ENCODE measurements around the gene UGT1A8. TPM values are rescaled to one million over a fixed set of nuclear protein-coding genes. Genes with fewer than 3 reads are reported as not detected.

UGT1A8 gene
- total and polyA plus RNA-seq, 2 of the 4 experiments (the other 2 are of a cell fraction) = not detected

DNA sequence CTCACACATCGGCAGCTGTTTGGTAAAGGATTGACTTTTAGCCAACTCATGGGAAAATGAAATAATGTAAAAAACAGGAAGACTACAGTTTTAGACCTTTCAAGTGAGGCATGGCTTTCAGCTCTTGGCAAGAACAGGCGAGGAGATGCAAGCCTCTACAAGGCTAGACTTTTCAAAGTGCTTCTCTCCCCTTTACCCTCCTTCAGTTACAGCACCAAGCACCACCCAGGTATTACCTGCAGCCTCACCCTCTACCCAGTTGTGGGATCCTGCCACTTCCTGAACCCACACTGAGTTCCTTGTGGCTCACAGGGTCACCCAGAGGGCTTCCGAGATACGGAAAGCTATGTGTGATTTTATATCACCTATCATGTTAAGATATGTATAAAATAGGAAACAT lies 33.5 kb downstream of the UGT1A8 start:
- H3K27ac ChIP-seq (ENCODE audit: insufficient read depth, low read length) = no peak overlapping the region
- POLR2A ChIA-PET (ENCODE audit: unreplicated experiment) = no interaction called here
- no peak overlapping the region for H2AFZ ChIP-seq (replicated peaks; ENCODE audit: low read length, poor library complexity)
- H3K23ac ChIP-seq (ENCODE audit: low read depth, low read length) = no peak overlapping the region
- no peak overlapping the region for H2AK5ac ChIP-seq (ENCODE audit: low read depth, low read length)
- H3K4ac ChIP-seq (ENCODE audit: low read depth, low read length) = no peak overlapping the region
- no peak overlapping the region for H4K91ac ChIP-seq (ENCODE audit: insufficient read depth, low read depth, low read length)
- H2BK20ac ChIP-seq (ENCODE audit: low read depth, low read length) = no peak overlapping the region
- no peak overlapping the region for H2BK5ac ChIP-seq (ENCODE audit: low read depth, low read length, poor library complexity, severe bottlenecking)
- no peaks in the 10 kb centered on the region for H3K79me1 ChIP-seq (ENCODE audit: low read depth in 1 of 2, low read length in 2 of 2)
- H3K36me3 ChIP-seq (ENCODE audit: control insufficient read depth, insufficient read depth, low read length) = no peaks in the 10 kb centered on the region
- H3K4me1 ChIP-seq (ENCODE audit: control insufficient read depth, insufficient read depth, low read length) = no peaks in the 10 kb centered on the region
- DNase-seq = no peak
- no peaks in the 10 kb centered on the region for H4K20me1 ChIP-seq (ENCODE audit: insufficient read depth, low read length)
- no peak for TF ChIP-seq MXI1 (IDR thresholded peaks at IDR 0.05; ENCODE audit: borderline replicate concordance, low read depth, low read length)
- TF ChIP-seq, protein P1, sequence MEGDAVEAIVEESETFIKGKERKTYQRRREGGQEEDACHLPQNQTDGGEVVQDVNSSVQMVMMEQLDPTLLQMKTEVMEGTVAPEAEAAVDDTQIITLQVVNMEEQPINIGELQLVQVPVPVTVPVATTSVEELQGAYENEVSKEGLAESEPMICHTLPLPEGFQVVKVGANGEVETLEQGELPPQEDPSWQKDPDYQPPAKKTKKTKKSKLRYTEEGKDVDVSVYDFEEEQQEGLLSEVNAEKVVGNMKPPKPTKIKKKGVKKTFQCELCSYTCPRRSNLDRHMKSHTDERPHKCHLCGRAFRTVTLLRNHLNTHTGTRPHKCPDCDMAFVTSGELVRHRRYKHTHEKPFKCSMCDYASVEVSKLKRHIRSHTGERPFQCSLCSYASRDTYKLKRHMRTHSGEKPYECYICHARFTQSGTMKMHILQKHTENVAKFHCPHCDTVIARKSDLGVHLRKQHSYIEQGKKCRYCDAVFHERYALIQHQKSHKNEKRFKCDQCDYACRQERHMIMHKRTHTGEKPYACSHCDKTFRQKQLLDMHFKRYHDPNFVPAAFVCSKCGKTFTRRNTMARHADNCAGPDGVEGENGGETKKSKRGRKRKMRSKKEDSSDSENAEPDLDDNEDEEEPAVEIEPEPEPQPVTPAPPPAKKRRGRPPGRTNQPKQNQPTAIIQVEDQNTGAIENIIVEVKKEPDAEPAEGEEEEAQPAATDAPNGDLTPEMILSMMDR (conservative IDR thresholded peaks at IDR 0.05; ENCODE audit: low read depth, low read length) = no peak
- TF ChIP-seq, protein P2, sequence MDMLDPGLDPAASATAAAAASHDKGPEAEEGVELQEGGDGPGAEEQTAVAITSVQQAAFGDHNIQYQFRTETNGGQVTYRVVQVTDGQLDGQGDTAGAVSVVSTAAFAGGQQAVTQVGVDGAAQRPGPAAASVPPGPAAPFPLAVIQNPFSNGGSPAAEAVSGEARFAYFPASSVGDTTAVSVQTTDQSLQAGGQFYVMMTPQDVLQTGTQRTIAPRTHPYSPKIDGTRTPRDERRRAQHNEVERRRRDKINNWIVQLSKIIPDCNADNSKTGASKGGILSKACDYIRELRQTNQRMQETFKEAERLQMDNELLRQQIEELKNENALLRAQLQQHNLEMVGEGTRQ (IDR thresholded peaks at IDR 0.05; ENCODE audit: low read depth, low read length) = no peak
- no peak for TF ChIP-seq FOS (IDR thresholded peaks at IDR 0.05; ENCODE audit: low read depth, low read length)
- TF ChIP-seq MAFK (IDR thresholded peaks at IDR 0.05; ENCODE audit: low read depth, low read length) = no peak
- TF ChIP-seq CHD1 (IDR thresholded peaks at IDR 0.05; ENCODE audit: low read depth, low read length) = no peak
- no peak for TF ChIP-seq RCOR1 (IDR thresholded peaks at IDR 0.05; ENCODE audit: insufficient replicate concordance, low read length)
- H3K18ac ChIP-seq (ENCODE audit: low read depth, low read length) = no peak overlapping the region
- peaks cover 1% of the 10 kb centered on the region; the same call in 1 of the 2 replicates for H3K9me3 ChIP-seq (ENCODE audit: control insufficient read depth, insufficient read depth, low read length)
- H2BK120ac ChIP-seq (ENCODE audit: low read depth, low read length) = no peak overlapping the region
- H3K14ac ChIP-seq (replicated peaks; ENCODE audit: low read depth, low read length) = no peak overlapping the region
- no peak overlapping the region for H3K4me2 ChIP-seq (ENCODE audit: low read depth, low read length)
- in situ Hi-C loops (cut with MboI; ENCODE audit: low sequenced_read_pairs) (no loop called here), intact Hi-C loops (cut with micrococcal nuclease) (no loop called here), dilution Hi-C loops (cut with HindIII; ENCODE audit: low sequenced_read_pairs, unreplicated experiment) (no loop called here)
- H2BK15ac ChIP-seq (ENCODE audit: low read depth, low read length) = no peak overlapping the region
- H3K27me3 ChIP-seq (ENCODE audit: control insufficient read depth, insufficient read depth, low read length) = peaks cover 3% of the 10 kb centered on the region; the same call in 1 of the 2 replicates
- H3K56ac ChIP-seq (ENCODE audit: extremely low read depth, insufficient read depth, low read length) = no peak overlapping the region
- H4K5ac ChIP-seq (ENCODE audit: low read depth, low read length) = no peak overlapping the region
- ATAC-seq (ENCODE audit: low read depth) = no peak
- no peak overlapping the region for H2AK9ac ChIP-seq (replicated peaks; ENCODE audit: low read depth, low read length, poor library complexity)
- H3K4me3 ChIP-seq (ENCODE audit: insufficient read depth, low read depth, low read length) = no peak overlapping the region
- 29% methylated on average over 1 of the region's 4 CpGs; no CpG with 5 or more reads in 1 of the 2 experiments for WGBS, 2 experiments (ENCODE audit: extremely low coverage in 2 of 2, insufficient read length in 1 of 2)
- no TSS peak for BruUV-seq (replicated peaks)
- CTCF ChIA-PET = no interaction called here
- H3K9ac ChIP-seq (ENCODE audit: low read depth, low read length) = no peak overlapping the region
- no peak overlapping the region for H4K8ac ChIP-seq (ENCODE audit: low read depth in 2 of 2, low read length in 2 of 2)
- no peaks in the 10 kb centered on the region for H3K9me1 ChIP-seq (ENCODE audit: insufficient read depth, low read length)

All from IMR-90 (cell line).